HG03354 (cell line): Measurements from ENCODE around the gene TARM1.
"Not testable (repeated sequence)": the region's sequence is repeated elsewhere in the genome, so short reads cannot be mapped to it uniquely, and the experiment has no call there.

Source experiments
- ATAC-seq: cut with Tn5 transposase; IDR thresholded peaks from one replicate; pipeline ENCODE4 v1.9.1; 2021; ENCODE audit warnings: mild to moderate bottlenecking; ENCODE audit not compliant: unreplicated experiment, poor library complexity, severe bottlenecking

TARM1 gene

DNA sequence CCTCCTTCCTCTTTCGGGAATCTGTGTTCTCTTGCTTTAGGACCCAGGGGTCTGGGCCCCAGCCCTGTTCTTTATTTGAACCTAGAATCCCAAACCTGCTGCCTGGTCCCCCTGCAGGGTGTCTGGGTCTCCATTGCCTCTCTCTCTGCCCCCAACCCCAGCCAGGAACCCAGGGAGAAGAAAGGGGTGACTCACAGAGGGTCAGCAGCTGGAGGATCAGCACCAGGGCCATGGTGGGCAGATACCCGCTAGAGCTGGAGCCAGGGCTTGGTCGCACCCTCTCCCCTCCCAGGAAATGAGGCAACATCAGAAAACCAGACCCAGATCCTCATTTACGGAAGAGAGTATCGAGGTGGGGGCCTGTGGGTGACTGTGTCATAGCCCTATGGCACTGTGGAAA lies 19.4 kb upstream of the TARM1 start, which contains the start of gene OSCAR:
OSCAR (minus strand) TSS at position 243 of the 400 bp plus-strand sequence; CDS start at position 232, 11 bp downstream.
- no peak for ATAC-seq

DNA sequence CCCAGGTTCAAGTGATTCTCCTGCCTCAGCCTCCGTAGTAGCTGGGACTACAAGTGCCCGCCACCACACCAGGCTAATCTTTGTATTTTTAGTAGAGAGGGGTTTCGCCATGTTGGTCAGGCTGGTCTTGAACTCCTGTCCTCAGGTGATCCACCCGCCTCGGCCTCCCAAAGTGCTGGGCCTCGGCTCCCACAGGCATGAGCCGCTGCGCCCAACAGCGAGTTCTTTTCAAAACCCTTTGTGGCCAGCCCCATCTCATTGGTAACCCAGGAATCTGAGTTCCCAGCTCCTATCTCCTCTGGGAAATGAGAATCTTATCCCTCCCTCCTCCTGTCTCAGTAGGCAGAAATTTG lies 18.7 kb upstream of the TARM1 start:
- not testable (repeated sequence) for ATAC-seq

- ATAC-seq = no peak
These were observed 18.2 kb upstream of the TARM1 start for GRCh38 chr19:54099190-54099902.

GRCh38 chr19:54096617-54097106 lies 15.5 kb upstream of the TARM1 start:
- no peak for ATAC-seq

DNA sequence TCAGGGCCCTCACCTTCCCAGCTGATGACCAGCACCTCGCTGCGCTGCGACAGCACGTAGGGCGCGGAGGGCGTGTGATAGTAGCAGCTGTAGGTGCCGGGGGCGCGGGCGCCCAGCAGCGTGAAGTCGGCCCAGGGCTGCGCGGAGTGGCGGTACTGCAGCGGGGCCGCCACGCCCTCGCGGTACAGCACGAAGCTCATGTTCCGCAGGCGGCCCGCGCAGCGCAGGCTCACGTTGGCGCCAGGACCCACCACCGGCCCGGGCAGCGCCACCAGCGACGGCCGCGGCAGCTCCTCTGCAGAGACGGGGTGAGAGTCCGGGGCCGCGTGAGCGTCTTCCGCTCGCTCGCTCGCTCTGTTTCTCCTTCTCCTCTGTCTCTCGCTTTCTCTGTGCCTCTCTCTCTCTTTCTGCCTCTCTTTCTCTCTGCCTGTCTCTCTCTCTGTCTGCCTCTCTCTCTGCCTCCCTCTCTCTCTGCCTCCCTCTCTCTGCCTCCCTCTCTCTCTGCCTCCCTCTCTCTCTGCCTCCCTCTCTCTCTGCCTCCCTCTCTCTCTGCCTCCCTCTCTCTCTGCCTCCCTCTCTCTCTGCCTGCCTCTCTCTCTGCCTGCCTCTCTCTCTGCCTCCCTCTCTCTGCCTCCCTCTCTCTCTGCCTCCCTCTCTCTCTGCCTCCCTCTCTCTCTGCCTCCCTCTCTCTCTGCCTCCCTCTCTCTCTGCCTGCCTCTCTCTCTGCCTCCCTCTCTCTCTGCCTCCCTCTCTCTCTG lies 14.9 kb upstream of the TARM1 start:
- not testable (repeated sequence) for ATAC-seq

DNA sequence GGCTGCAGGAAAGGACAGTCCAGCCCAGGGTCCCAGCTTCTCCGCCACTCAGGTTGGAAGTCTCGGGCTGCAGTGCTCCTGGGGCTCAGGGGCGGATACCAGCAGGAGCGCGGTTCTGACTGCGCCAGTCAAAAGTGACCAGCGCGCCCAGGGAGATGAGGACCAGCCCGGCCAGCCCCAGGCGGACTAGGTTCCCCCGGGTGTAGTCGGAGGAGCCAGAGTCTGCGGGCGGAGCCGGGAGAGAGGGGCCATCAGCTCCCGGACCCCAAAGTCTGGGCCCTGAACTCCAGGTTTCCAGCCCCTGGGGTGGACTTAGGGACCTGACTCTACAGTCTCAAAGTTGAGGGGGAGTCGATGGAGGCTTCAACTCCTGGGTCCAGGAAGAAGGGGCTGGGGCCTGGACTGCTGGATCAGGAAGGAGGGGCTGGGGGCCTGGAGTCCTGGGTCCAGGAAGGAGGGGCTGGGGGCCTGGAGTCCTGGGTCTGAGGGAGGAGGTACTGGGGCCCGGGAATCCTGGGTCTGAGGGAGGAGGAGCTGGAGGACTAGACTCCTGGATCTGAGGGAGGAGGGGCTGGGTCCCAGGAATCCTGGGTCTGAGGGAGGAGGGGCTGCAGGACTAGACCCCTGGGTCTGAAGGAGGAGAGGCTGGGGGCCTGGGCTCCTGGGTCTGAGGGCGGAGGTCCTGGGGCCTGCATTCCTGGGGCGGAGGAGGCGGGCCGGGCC lies 14.1 kb upstream of the TARM1 start:
- no peak for ATAC-seq

- no peak for ATAC-seq
These were observed 13.3 kb upstream of the TARM1 start for GRCh38 chr19:54094426-54095000.

GRCh38 chr19:54084410-54084809 lies 3.2 kb upstream of the TARM1 start:
- no peak for ATAC-seq

- ATAC-seq = no peak
These were observed 3.8 kb downstream of the TARM1 start for GRCh38 chr19:54077334-54077733.

DNA sequence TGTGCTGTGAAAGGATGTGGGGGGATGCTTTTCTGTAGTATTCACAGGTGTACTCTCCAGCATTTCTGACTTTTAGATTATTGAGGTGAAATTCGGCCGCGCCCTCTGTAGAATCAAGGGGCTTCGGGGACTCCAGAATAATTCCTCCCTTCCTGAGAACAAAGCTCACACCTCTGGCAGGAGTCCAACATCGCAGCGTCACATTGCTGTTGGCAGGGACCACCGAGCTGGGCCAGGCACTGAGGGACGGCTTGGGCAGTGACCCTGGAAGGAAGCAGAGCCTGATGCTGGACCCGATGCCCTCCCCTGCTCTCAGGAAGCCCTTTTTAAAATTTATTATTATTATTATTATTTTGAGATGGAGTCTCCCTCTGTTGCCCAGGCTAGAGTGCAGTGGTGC lies 6.3 kb downstream of the TARM1 start:
- ATAC-seq = no peak

DNA sequence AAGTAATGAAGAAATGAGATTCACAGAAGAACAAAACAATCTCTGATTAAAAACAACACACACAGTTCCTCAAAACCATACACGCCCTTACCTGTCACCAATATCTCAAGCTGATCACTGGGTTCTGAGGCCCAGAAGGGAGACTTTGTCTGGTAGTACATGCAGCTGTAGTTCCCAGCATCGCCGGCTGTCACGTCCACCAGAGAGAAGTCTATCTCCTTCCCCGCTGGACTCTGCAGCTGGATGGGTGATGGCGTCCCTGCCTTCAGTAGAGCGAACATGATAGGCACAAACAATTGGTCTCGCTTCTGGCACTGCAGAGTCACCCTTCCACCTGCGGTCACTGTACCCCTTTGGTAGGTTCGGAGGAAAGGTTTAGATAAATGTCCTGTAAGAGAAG lies 7.3 kb downstream of the TARM1 start:
- no peak for ATAC-seq

- ATAC-seq = no peak
These were observed 11.7 kb downstream of the TARM1 start for GRCh38 chr19:54069470-54069869.

DNA sequence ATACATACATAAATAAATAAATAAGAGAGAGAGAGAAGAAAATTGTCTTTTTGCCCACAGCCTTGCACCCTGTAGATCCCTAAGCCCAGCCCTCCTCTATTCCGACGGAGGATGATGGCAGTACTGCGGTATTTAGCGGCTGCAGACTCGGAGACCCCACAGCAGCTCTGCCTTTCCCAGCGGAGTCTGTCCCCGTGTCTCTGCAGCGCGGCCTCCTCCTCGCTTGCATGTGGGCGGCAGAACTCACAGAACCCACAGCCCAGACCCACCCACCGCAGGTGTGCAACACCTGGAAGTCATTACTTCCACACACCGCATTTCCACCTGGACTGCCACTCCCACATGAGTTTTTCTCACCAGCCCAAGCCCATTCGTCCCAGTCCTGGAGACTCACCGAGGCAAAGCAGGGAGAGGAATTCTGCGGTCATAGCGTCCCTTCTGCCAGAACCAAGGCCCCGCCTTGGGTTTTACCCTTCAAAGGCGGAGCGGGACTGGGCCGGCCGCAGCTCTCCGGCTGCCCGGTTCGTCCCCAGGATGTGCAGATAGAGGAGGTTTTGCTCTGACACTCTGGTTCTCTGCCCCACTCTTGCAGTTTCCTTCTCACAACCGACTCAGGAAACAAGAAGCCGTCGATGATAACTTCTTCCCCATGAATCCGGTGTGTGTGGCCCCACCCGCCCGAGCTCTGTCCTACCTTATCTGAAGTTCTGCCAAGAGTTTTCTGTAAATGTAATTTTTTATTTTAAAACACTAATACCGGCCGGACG lies 17.6 kb downstream of the TARM1 start, which contains the start of gene VSTM1:
VSTM1 (minus strand) TSS at position 548 of the 767 bp plus-strand sequence; CDS start at position 428, 120 bp downstream.
- no peak for ATAC-seq

DNA sequence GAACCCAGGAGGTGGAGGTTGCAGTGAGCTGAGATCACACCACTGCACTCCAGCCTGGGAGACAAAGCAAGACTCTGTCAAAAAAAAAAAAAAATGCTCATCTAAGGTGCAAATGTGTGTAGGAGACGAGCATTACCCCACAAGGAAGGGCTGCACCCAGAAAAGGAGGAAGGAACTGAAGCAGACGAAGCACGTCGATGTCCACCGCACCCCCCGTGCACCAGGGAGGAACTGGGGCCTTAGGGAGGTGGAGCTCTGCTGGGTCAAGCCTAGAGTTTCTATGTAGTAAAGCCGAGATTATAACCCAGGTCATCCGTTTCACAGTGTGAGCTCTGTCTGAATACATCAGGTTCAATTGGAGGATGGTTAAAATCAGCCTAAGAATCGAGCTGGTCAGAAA lies 18.5 kb downstream of the TARM1 start:
- ATAC-seq = no peak

- no peak for ATAC-seq
These were observed 33.5 kb downstream of the TARM1 start for GRCh38 chr19:54047616-54048015.

- ATAC-seq = no peak
These were observed 35.4 kb downstream of the TARM1 start for GRCh38 chr19:54045771-54046170.

- no peak for ATAC-seq
These were observed 38.2 kb downstream of the TARM1 start for GRCh38 chr19:54042989-54043388.

DNA sequence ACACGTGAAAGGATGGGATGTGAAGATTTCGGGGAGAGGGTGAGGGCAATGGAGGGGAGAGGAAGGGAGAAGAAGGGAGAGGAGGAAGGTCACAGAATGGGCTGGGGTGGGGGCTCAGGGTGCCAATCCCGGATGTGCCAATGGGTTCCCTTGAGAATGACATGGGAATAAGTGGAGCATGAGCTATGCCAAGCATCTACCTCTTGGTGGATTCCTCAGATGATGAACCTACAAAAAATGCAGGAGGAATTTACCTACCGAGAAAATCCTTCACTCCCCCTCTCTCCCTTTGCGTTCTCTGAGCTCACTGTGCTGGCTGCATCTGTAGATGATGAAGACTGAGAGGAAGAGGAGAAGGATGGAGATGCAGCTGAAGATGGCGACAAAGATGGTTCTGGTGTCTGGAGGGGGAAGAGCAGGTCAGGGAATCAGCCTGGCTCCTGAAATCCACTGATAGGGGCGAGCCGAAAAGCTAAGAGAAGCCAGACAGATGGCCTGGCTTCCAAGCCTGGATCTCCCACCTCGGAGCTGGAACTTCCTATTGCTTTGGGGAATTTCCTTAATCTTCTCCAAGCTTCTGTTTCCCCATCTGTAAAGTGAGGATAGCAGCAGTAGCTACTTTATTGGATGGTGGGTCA lies 39.1 kb downstream of the TARM1 start:
- ATAC-seq = no peak

GRCh38 chr19:54040003-54040402 lies 41.2 kb downstream of the TARM1 start:
- no peak for ATAC-seq
